ENCODE results near the gene STK24. TPM values are rescaled to one million over a fixed set of nuclear protein-coding genes. Genes with fewer than 3 reads are reported as not detected.

STK24 gene
- total and polyA plus RNA-seq, 10 of the 15 experiments (the other 5 are each of a cell fraction or from before 2014, with no cell fraction given): 7.5 to 115 (median 52.9) TPM

GRCh38 chr13:98397221-98397620 is 179.7 kb downstream of the STK24 start:
- ChIA-PET SMC1A (ENCODE audit: uncharacterized antibody, unreplicated experiment) (interaction anchor here (1.1 to 2.3 kb wide), 2 partner anchors 9 to 339 kb away, joined by 3 to 7 read pairs; no protein-coding TSS in a partner anchor), CTCF (interaction anchor here (0.7 to 0.8 kb wide), 2 partner anchors 8 to 276 kb away, joined by 3 to 4 read pairs; no protein-coding TSS in a partner anchor)

More at GRCh38 chr13:98397221-98397620, 179.7 kb downstream of the STK24 start:
- H3K27me3 ChIP-seq (replicated peaks in 1 of 2; ENCODE audit: control insufficient read depth in 2 of 2, insufficient read depth in 2 of 2, low read length in 1 of 2): no peaks in the 10 kb centered on the region
- no peak overlapping the region for H3K4me2 ChIP-seq (ENCODE audit: control insufficient read depth, insufficient read depth)
- no peaks in the 10 kb centered on the region for H3K4me1 ChIP-seq (ENCODE audit: control insufficient read depth, insufficient read depth, low read length)
- 73% methylated on average over 1 of the region's 1 CpG for WGBS (ENCODE audit: insufficient coverage, insufficient replicate concordance, low lambda C conversion rate, missing lambda C conversion rate)
- TF ChIP-seq CREM (IDR thresholded peaks at IDR 0.05; ENCODE audit: low read depth) (no peak), CTCF (IDR thresholded peaks at IDR 0.05 in 2 of 3, conservative IDR thresholded peaks at IDR 0.05 in 1 of 3; ENCODE audit: control insufficient read depth in 2 of 3, extremely low read depth in 1 of 3, insufficient read depth in 1 of 3, low read depth in 3 of 3, low read length in 3 of 3) (peak in 1 of 3 experiments; percentile 21; a peak in 1 of 6 replicates)
- FAIRE-seq (no peak), ATAC-seq (no peak), DNase-seq (ENCODE audit: low read depth, low spot score) (no peak)
- ChIA-PET RAD21 (ENCODE audit: unreplicated experiment) (no interaction called here), POLR2A (no interaction called here)
- BruUV-seq (replicated peaks): no TSS peak
- H3K36me3 ChIP-seq (ENCODE audit: control insufficient read depth in 2 of 2, insufficient read depth in 2 of 2, low read length in 1 of 2): no peaks in the 10 kb centered on the region
- no peak overlapping the region for H2AFZ ChIP-seq (ENCODE audit: control insufficient read depth, low read depth, low read length)
- in situ Hi-C loops (cut with MboI) (no loop called here), intact Hi-C loops (cut with micrococcal nuclease; ENCODE audit: unreplicated experiment) (no loop called here)
- no peak overlapping the region for H3K4me3 ChIP-seq
- no peaks in the 10 kb centered on the region for H3K79me2 ChIP-seq (ENCODE audit: control insufficient read depth, insufficient read depth, low read length)
- H4K20me1 ChIP-seq (ENCODE audit: control insufficient read depth, insufficient read depth): no peaks in the 10 kb centered on the region
- H3K9me3 ChIP-seq (replicated peaks; ENCODE audit: control insufficient read depth, insufficient read depth, low read length): no peaks in the 10 kb centered on the region
- H3K9ac ChIP-seq (ENCODE audit: control insufficient read depth, insufficient read depth, low read length): no peak overlapping the region
- H3K27ac ChIP-seq (ENCODE audit: control insufficient read depth, insufficient read depth): no peak overlapping the region
